T-cell (primary cell): Measurements from ENCODE around the gene SMS. TPM values are rescaled to one million over a fixed set of nuclear protein-coding genes. Genes with fewer than 3 reads are reported as not detected.

Source experiments
- ATAC-seq, 4 experiments: fragments of 200-7000 bp in 3 of 4; fragments of 150-1000 bp in 1 of 4; cut with Tn5 transposase; replicated peaks in 1 of 4; 1 replicate in 3 of 4; 2 replicates in 1 of 4; pipeline ENCODE4 v1.10.0; 2021; ENCODE audit warnings: moderate library complexity in 3 of 4, mild to moderate bottlenecking in 2 of 4, moderate number of reproducible peaks in 1 of 4
- CTCF ChIA-PET, 2 donors: fragments of 300-600 bp; sonication (Branson Sonifier 250); formaldehyde crosslinking; loops; one replicate each; lab custom pipeline; 2022; ENCODE audit warnings: antibody characterized with exemption in 2 of 2; lab: Charles Lee
- POLR2A ChIA-PET, 2 donors: fragments of 300-600 bp; sonication (Branson Sonifier 250); formaldehyde crosslinking; loops; one replicate each; lab custom pipeline; 2022; ENCODE audit warnings: antibody characterized with exemption in 2 of 2; lab: Charles Lee
- DNase-seq, 35 experiments: peaks; one replicate each; pipeline versions ENCODE4 v3.0.0 to v3.0.0-alpha.2; 2013 to 2023
- H3K27ac ChIP-seq: one replicate; pipeline ENCODE4 v1.5.1; 2013; ENCODE audit warnings: low read length
- H3K27me3 ChIP-seq, 2 experiments: replicated peaks in 1 of 2; 1 replicate in 1 of 2; 2 replicates in 1 of 2; pipeline versions ENCODE4 v1.6.1 to v1.7.0; 2013; ENCODE audit warnings: low read length in 1 of 2, mixed read lengths in 1 of 2; ENCODE audit not compliant: control insufficient read depth in 2 of 2, insufficient read depth in 2 of 2; ENCODE audit errors: extremely low read depth in 1 of 2
- H3K36me3 ChIP-seq, 2 donors: 1 replicate in 1 of 2; 2 replicates in 1 of 2; pipeline versions ENCODE4 v1.6.1 to v1.7.0; 2013; ENCODE audit warnings: low read length in 1 of 2; ENCODE audit not compliant: control insufficient read depth in 2 of 2, insufficient read depth in 1 of 2; ENCODE audit errors: extremely low read depth in 1 of 2
- H3K4me1 ChIP-seq, 2 experiments: 1 replicate in 1 of 2; 2 replicates in 1 of 2; pipeline versions ENCODE4 v1.6.1 to v1.7.0; 2013; ENCODE audit warnings: low read length in 2 of 2, mixed read lengths in 1 of 2; ENCODE audit not compliant: insufficient read depth in 2 of 2, control insufficient read depth in 1 of 2; ENCODE audit errors: extremely low read depth in 1 of 2
- H3K4me3 ChIP-seq, 2 donors: 1 replicate in 1 of 2; 2 replicates in 1 of 2; pipeline versions ENCODE4 v1.5.1 to v1.7.0; 2013; ENCODE audit warnings: mild to moderate bottlenecking in 2 of 2, low read length in 1 of 2, moderate library complexity in 1 of 2; ENCODE audit not compliant: control insufficient read depth in 1 of 2; ENCODE audit errors: extremely low read depth in 1 of 2
- H3K9me3 ChIP-seq: 2 replicates; pipeline ENCODE4 v1.7.0; 2013
- H3K27ac Mint-ChIP-seq, 2 donors: one replicate each; pipeline ENCODE4 v1.8.0; 2020 to 2021; ENCODE audit warnings: mild to moderate bottlenecking in 2 of 2, mixed read lengths in 2 of 2
- H3K27me3 Mint-ChIP-seq, 2 donors: one replicate each; pipeline ENCODE4 v1.8.0; 2021 to 2022; ENCODE audit warnings: mixed read lengths in 2 of 2
- H3K36me3 Mint-ChIP-seq: one replicate; pipeline ENCODE4 v1.8.0; 2021; ENCODE audit warnings: mixed read lengths
- H3K4me1 Mint-ChIP-seq, 3 donors: one replicate each; pipeline ENCODE4 v1.8.0; 2020 to 2022; ENCODE audit warnings: mixed read lengths in 3 of 3, mild to moderate bottlenecking in 1 of 3
- H3K4me3 Mint-ChIP-seq, 3 donors: one replicate each; pipeline ENCODE4 v1.8.0; 2020 to 2022; ENCODE audit warnings: mild to moderate bottlenecking in 3 of 3, mixed read lengths in 3 of 3, moderate library complexity in 3 of 3
- H3K9me3 Mint-ChIP-seq, 3 donors: one replicate each; pipeline ENCODE4 v1.8.0; 2020 to 2022; ENCODE audit warnings: mixed read lengths in 3 of 3
- WGBS: methylation state at CpG from one replicate; pipeline ENCODE4 v1.1.5; 2013; ENCODE audit warnings: missing lambda C conversion rate; ENCODE audit not compliant: insufficient coverage; 5-methylcytosine and 5-hydroxymethylcytosine counted together
- total RNA-seq, 35 experiments: library from RNA in 6 of 35; stranded (reverse) in 6 of 35; fragments of 120-200 nt in 1 of 35; gene quantifications; one replicate each; pipeline versions ENCODE4 v1.2.1 to v1.2.4 and lab custom pipeline; 2013 to 2026

SMS gene
- total RNA-seq, 5 donors from 2014 or later (not counting 1 experiment from before 2014, with no cell fraction given), result 17.2 to 21.9 (median 18.5) TPM

DNA sequence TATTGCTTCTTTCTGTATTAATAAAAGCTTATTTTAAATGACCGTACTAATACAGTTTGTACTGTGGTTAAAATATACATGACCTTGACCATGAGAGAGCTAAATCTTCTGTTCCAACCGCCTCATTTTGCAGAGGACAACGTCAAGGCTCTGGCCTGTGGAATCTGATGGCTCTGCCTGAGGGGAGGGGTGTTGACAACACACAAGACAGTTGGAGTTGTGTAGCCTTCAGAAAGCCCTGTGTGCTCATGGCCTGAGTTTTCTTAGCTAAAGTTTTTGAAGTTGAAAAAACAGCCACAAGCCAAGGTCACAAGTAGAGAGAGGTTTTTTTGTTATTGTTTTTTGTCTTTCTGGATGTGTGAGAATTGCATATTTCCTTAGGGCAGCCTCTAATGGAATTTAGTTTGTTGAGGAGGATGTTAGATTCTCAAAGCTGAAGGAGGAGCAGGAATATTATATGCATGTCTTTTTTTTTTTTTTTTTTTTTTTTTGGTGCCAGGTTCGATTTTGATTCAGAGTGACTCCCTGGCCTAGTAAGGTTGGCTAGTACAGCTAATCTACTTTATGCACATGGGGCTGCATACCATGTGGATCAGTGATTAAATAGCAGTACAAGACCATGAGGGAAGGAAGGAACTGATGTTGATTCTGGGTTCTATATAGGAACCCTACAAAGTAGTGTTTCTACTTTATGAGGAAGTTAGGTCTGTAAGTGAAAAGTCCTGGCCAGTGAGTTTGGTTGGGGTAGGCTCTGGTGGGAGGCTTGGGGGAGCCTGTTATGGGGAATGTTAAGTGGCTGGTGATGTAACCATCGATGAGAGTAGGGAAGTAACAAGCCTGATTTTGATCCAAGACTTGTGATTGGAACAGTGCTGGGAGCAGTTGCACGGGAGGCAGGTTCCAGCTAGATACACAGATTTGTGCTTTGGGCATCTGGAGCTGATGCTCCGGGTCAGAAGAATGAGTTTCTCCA lies 20.3 kb downstream of the SMS start:
- H3K4me3 Mint-ChIP-seq, result no peak overlapping the region
- Histone ChIP-seq H3K9me3 (no peaks in the 10 kb centered on the region), H3K27me3 (no peaks in the 10 kb centered on the region), H3K4me3 (no peak overlapping the region), H3K36me3 (no peaks in the 10 kb centered on the region), H3K4me1 (peaks cover 2 to 8% of the 10 kb centered on the region in 2 experiments), H3K27ac (no peak overlapping the region)
- H3K9me3 Mint-ChIP-seq, result no peaks in the 10 kb centered on the region
- peaks cover 31 to 44% (median 35%) of the 10 kb centered on the region in 3 donors for H3K4me1 Mint-ChIP-seq
- ChIA-PET CTCF (interaction anchor here (0.6 to 0.8 kb wide), 5 partner anchors 11 to 1380 kb away, joined by 3 to 4 read pairs (median 3); no protein-coding TSS in a partner anchor), POLR2A (interaction anchor here (0.6 to 0.7 kb wide), 2 partner anchors 18 to 1541 kb away, joined by 3 to 23 read pairs; no protein-coding TSS in a partner anchor)
- DNase-seq, result no peak
- H3K36me3 Mint-ChIP-seq, result no peaks in the 10 kb centered on the region
- peaks cover 0 to 5% of the 10 kb centered on the region in 2 donors for H3K27me3 Mint-ChIP-seq
- 88% methylated on average over 2 of the region's 7 CpGs for WGBS
- no peak for ATAC-seq
- no peak overlapping the region for H3K27ac Mint-ChIP-seq

DNA sequence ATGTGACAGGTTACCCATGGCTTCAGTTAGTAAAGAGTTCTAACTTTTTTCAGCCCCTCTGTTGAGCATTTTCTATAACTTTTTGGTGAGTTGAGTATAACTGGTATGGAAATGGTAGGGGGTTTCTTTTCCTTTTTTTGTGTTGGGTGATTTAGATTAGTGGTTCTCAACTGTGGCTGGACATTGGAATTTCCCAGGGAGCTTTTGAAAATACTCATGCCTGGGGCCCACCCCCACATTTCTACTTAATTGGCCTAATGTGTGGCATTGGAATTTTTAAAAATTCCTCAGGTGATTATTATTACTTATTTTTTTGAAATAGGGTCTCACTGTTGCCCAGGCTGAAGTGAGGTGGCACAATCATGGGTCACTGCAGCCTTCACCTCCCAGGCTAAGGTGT lies 21.9 kb downstream of the SMS start:
- DNase-seq (no peak), ATAC-seq (no peak)
- H3K36me3 Mint-ChIP-seq, result no peaks in the 10 kb centered on the region
- H3K27me3 Mint-ChIP-seq, result peaks cover 0 to 5% of the 10 kb centered on the region in 2 donors
- no peak overlapping the region for H3K4me3 Mint-ChIP-seq
- peaks cover 2 to 8% of the 10 kb centered on the region in 2 experiments for H3K4me1 ChIP-seq
- H3K4me1 Mint-ChIP-seq, result peaks cover 31 to 42% (median 35%) of the 10 kb centered on the region in 3 donors
- no peak overlapping the region for H3K27ac ChIP-seq
- no peaks in the 10 kb centered on the region for H3K9me3 Mint-ChIP-seq
- H3K4me3 ChIP-seq, result no peak overlapping the region
- H3K27ac Mint-ChIP-seq, result no peak overlapping the region
- H3K36me3 ChIP-seq, result no peaks in the 10 kb centered on the region
- H3K27me3 ChIP-seq, result no peaks in the 10 kb centered on the region
- CTCF ChIA-PET, result no interaction called here
- POLR2A ChIA-PET, result no interaction called here
- H3K9me3 ChIP-seq, result no peaks in the 10 kb centered on the region

DNA sequence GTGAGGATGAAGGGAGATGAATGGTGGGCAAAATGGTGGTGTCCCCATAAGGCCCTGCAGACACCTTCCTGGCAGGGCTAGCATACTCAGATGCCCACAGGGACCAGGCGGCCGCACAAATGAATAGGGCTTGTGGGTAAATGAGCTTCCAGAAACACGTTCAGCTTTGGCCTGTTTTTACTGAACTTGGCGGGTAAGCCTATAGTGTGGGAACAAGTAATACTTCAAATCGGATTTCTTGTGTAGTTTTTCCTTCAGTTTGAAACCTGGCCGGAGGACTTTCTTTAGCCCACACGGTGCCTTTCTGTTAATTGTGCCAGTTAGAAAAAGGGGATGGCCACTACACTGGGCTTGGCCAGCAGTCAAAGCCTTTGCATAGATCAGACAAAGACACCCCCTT lies 22.8 kb downstream of the SMS start:
- POLR2A ChIA-PET, result no interaction called here
- ATAC-seq (no peak), DNase-seq (no peak)
- Histone ChIP-seq H3K27me3 (no peaks in the 10 kb centered on the region), H3K36me3 (peaks cover 0 to 1% of the 10 kb centered on the region in 2 donors), H3K4me3 (no peak overlapping the region), H3K27ac (no peak overlapping the region), H3K9me3 (no peaks in the 10 kb centered on the region), H3K4me1 (peaks cover 2 to 8% of the 10 kb centered on the region in 2 experiments)
- H3K27ac Mint-ChIP-seq, result no peak overlapping the region
- no peaks in the 10 kb centered on the region for H3K36me3 Mint-ChIP-seq
- no peak overlapping the region for H3K4me3 Mint-ChIP-seq
- WGBS, result no CpG with 5 or more reads among the region's 7 CpGs
- peaks cover 0 to 5% of the 10 kb centered on the region in 2 donors for H3K27me3 Mint-ChIP-seq
- H3K4me1 Mint-ChIP-seq, result peaks cover 22 to 34% (median 27%) of the 10 kb centered on the region in 3 donors
- CTCF ChIA-PET, result no interaction called here
- no peaks in the 10 kb centered on the region for H3K9me3 Mint-ChIP-seq

DNA sequence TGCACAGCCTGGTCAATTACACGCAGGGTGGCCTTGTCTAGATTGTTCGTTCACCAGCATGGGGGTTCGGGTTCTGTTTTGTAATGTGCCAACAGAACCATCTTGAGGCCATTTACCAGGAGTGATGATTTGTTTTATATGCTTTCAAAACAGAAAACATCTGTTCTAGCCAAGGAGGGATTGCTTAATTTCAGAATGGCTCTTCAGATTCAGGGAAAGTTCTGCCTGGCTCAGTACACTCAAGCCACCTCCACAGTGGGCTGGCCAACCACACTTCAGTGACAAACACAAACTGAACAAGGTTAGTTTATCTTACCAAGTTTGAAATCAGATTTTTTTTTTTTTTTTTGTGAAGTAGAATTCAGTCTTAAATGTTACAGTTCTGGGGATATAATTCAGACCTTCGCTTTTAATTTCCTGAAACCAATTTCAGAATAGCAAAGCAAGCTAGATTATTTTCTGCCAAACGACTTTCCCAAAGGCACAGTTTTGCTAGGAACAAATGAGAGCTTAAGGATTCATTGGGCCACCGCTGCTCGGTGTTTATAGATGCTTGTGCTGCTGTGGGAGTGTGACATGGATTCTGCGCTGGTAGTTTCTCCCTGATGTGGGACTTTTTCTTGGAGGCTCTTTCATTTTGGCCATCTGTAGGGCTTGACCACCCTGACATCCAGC lies 23.4 kb downstream of the SMS start:
- ChIA-PET CTCF (interaction anchor here in 1 of 2 donors (0.6 to 0.7 kb wide), 2 partner anchors 788 to 974 kb away, joined by 3 to 4 read pairs; no protein-coding TSS in a partner anchor), POLR2A (no interaction called here)
- no peaks in the 10 kb centered on the region for H3K27me3 ChIP-seq
- no peak overlapping the region for H3K27ac ChIP-seq
- peaks cover 0 to 3% of the 10 kb centered on the region in 2 donors for H3K36me3 ChIP-seq
- no peak overlapping the region for H3K27ac Mint-ChIP-seq
- H3K4me1 ChIP-seq, result peaks cover 2 to 8% of the 10 kb centered on the region in 2 experiments
- H3K27me3 Mint-ChIP-seq, result peaks cover 0 to 5% of the 10 kb centered on the region in 2 donors
- H3K9me3 ChIP-seq, result no peaks in the 10 kb centered on the region
- H3K4me3 Mint-ChIP-seq, result no peak overlapping the region
- ATAC-seq (no peak), DNase-seq (no peak)
- no peaks in the 10 kb centered on the region for H3K36me3 Mint-ChIP-seq
- no CpG with 5 or more reads among the region's 8 CpGs for WGBS
- H3K9me3 Mint-ChIP-seq, result no peaks in the 10 kb centered on the region
- no peak overlapping the region for H3K4me3 ChIP-seq
- H3K4me1 Mint-ChIP-seq, result peaks cover 20 to 28% (median 21%) of the 10 kb centered on the region in 3 donors

DNA sequence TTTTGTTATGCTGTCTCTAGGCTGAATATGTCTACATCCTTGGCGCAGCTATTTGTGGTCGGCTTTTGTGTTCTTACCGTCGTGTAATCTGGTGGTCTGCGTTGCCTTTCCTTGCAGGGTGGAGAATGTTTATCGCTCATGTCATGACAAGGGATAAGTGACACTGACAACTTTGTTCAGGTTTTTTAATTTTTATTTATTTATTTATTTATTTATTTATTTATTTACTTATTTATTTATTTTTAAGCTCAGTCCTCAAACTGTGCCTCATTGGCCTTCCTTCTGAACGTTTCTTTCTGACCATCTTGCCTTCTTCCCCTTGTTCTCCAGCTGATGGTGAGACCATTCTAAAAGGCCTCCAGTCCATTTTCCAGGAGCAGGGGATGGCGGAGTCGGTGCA lies 26.4 kb downstream of the SMS start:
- ChIA-PET POLR2A (no interaction called here), CTCF (interaction anchor here (0.6 to 1.4 kb wide), 3 partner anchors 15 to 1529 kb away, joined by 3 to 4 read pairs (median 3); no protein-coding TSS in a partner anchor)
- DNase-seq (no peak), ATAC-seq (no peak)
- H3K27me3 ChIP-seq, result no peaks in the 10 kb centered on the region
- Mint-ChIP-seq H3K4me1 (peaks cover 2 to 6% (median 3%) of the 10 kb centered on the region in 3 donors), H3K27ac (no peak overlapping the region), H3K27me3 (no peaks in the 10 kb centered on the region), H3K9me3 (no peaks in the 10 kb centered on the region), H3K36me3 (no peaks in the 10 kb centered on the region), H3K4me3 (no peak overlapping the region)
- H3K36me3 ChIP-seq, result peaks cover 0 to 7% of the 10 kb centered on the region in 2 donors
- H3K4me3 ChIP-seq, result no peak overlapping the region
- H3K27ac ChIP-seq, result no peak overlapping the region
- no peaks in the 10 kb centered on the region for H3K4me1 ChIP-seq
- no peaks in the 10 kb centered on the region for H3K9me3 ChIP-seq
- WGBS, result 100% methylated on average over 2 of the region's 9 CpGs

DNA sequence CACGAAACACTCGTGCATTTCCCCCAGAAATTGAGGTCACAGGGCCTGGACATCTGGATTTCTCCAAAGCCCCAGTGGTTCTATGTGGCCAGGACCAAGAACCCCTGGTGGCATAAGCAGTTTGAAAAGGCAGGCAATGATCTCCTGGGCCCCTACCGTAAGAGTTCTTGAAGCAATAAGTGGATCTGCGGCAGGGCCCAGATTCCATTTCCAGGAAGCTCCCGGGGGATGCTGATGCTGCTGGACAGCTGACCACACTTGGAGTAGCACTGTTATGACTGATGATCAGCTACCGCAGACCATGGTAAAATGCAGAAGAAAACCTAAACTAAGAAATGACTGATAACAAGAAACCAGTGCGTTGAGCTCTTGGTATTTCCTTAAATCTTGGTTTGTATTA lies 27.8 kb downstream of the SMS start:
- Mint-ChIP-seq H3K4me3 (no peak overlapping the region), H3K36me3 (no peaks in the 10 kb centered on the region), H3K27ac (no peak overlapping the region), H3K9me3 (no peaks in the 10 kb centered on the region), H3K27me3 (no peaks in the 10 kb centered on the region), H3K4me1 (peaks cover 10 to 19% (median 18%) of the 10 kb centered on the region in 3 donors)
- CTCF ChIA-PET, result no interaction called here
- Histone ChIP-seq H3K4me1 (peaks cover 0 to 12% of the 10 kb centered on the region in 2 experiments), H3K36me3 (peaks cover 0 to 7% of the 10 kb centered on the region in 2 donors), H3K4me3 (no peak overlapping the region), H3K27ac (no peak overlapping the region), H3K27me3 (no peaks in the 10 kb centered on the region), H3K9me3 (no peaks in the 10 kb centered on the region)
- POLR2A ChIA-PET, result no interaction called here
- ATAC-seq (no peak), DNase-seq (no peak)
- WGBS, result 100% methylated on average over 1 of the region's 7 CpGs
